ENCODE data around the gene PSMD3. TPM values are rescaled to one million over a fixed set of nuclear protein-coding genes. Genes with fewer than 3 reads are reported as not detected.

The PSMD3 gene
- polyA plus RNA-seq, 1 experiment: 104 TPM

GRCh38 chr17:40031706-40032105, 51.1 kb downstream of the PSMD3 start:
- CTCF ChIA-PET: interaction anchor here (0.9 to 3.1 kb wide), 4 partner anchors 10 to 43 kb away, joined by 3 to 11 read pairs (median 4); partner anchors contain the start of gene CSF3
- no peak overlapping the region for H3K4me3 ChIP-seq (ENCODE audit: low read depth, low read length)
- POLR2A ChIA-PET: no interaction called here
- H3K27me3 ChIP-seq (ENCODE audit: control insufficient read depth, insufficient read depth, low read length): no peaks in the 10 kb centered on the region
- no peak for DNase-seq (ENCODE audit: low read depth)
- H3K36me3 ChIP-seq (ENCODE audit: control insufficient read depth, insufficient read depth, low read length): peaks cover 24% of the 10 kb centered on the region
- TF ChIP-seq CTCF (IDR thresholded peaks at IDR 0.05; ENCODE audit: insufficient read depth, low read depth, low read length): no peak

GRCh38 chr17:40032322-40033320, 52.0 kb downstream of the PSMD3 start:
- POLR2A ChIA-PET: no interaction called here
- peaks cover 22% of the 10 kb centered on the region for H3K36me3 ChIP-seq (ENCODE audit: control insufficient read depth, insufficient read depth, low read length)
- CTCF ChIA-PET: interaction anchor here (0.9 to 3.1 kb wide), 7 partner anchors 9 to 136 kb away, joined by 3 to 11 read pairs (median 4); partner anchors contain the start of genes CSF3 and MED24
- no peak for TF ChIP-seq CTCF (IDR thresholded peaks at IDR 0.05; ENCODE audit: insufficient read depth, low read depth, low read length)
- H3K27me3 ChIP-seq (ENCODE audit: control insufficient read depth, insufficient read depth, low read length): no peaks in the 10 kb centered on the region
- no peak for DNase-seq (ENCODE audit: low read depth)
- H3K4me3 ChIP-seq (ENCODE audit: low read depth, low read length): no peak overlapping the region

DNA sequence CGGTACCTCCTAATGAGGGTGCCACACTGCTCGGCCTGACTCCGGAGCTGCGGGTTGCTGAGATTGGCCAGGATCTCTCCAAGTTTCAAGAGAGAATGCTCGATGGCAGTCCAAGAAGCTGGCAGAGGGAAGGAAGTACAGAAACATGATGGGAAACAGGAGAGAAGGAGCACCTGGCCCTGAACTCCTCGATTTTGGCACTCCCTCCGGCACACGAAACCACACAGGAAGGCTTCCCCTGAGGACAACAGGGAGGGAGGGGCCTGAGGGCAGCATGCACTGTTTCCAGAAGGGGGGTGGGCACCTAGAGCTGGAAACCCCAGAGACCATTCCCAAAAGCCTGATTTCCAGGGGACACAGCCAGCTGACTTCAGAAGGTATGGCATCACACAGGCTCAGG, 52.7 kb downstream of the PSMD3 start:
- no peaks in the 10 kb centered on the region for H3K27me3 ChIP-seq (ENCODE audit: control insufficient read depth, insufficient read depth, low read length)
- H3K4me3 ChIP-seq (ENCODE audit: low read depth, low read length): no peak overlapping the region
- TF ChIP-seq CTCF (IDR thresholded peaks at IDR 0.05; ENCODE audit: insufficient read depth, low read depth, low read length): no peak
- ChIA-PET CTCF (interaction anchor here (1.3 to 3.1 kb wide), 4 partner anchors 20 to 135 kb away, joined by 4 to 9 read pairs (median 6); partner anchors contain the start of gene MED24), POLR2A (no interaction called here)
- no peak for DNase-seq (ENCODE audit: low read depth)
- H3K36me3 ChIP-seq (ENCODE audit: control insufficient read depth, insufficient read depth, low read length): peaks cover 22% of the 10 kb centered on the region

GRCh38 chr17:40034426-40035161, 54.0 kb downstream of the PSMD3 start:
- no peak for TF ChIP-seq CTCF (IDR thresholded peaks at IDR 0.05; ENCODE audit: insufficient read depth, low read depth, low read length)
- no peak overlapping the region for H3K4me3 ChIP-seq (ENCODE audit: low read depth, low read length)
- peaks cover 21% of the 10 kb centered on the region for H3K36me3 ChIP-seq (ENCODE audit: control insufficient read depth, insufficient read depth, low read length)
- ChIA-PET POLR2A (interaction anchor here (0.6 kb wide), 1 partner anchor 1531 kb away, joined by 4 read pairs; no protein-coding TSS in a partner anchor), CTCF (interaction anchor here (0.6 to 6.5 kb wide), 19 partner anchors 9 to 400 kb away, joined by 3 to 70 read pairs (median 4); partner anchors contain the start of gene NR1D1)
- no peak for DNase-seq (ENCODE audit: low read depth)
- no peaks in the 10 kb centered on the region for H3K27me3 ChIP-seq (ENCODE audit: control insufficient read depth, insufficient read depth, low read length)
